H9 (cell line): Measurements from ENCODE around the gene WIPF1. TPM values are rescaled to one million over a fixed set of nuclear protein-coding genes. Genes with fewer than 3 reads are reported as not detected.

ENCODE experiments used
- DNase-seq: peaks from one replicate; pipeline ENCODE4 v3.0.0-alpha.2; 2017
- H2AFZ ChIP-seq: one replicate; pipeline ENCODE4 v1.6.1; 2013; ENCODE audit warnings: mild to moderate bottlenecking, low read length, control low read depth, moderate library complexity
- H2AK5ac ChIP-seq: 2 replicates; pipeline ENCODE4 v1.6.1; 2013; ENCODE audit warnings: low read length, control low read depth, mixed read lengths; ENCODE audit not compliant: insufficient read length
- H2BK120ac ChIP-seq: one replicate; pipeline ENCODE4 v1.6.1; 2013; ENCODE audit warnings: low read depth, mild to moderate bottlenecking, low read length, control low read depth, inconsistent platforms; ENCODE audit not compliant: poor library complexity, severe bottlenecking
- H2BK12ac ChIP-seq: 2 replicates; pipeline ENCODE4 v1.6.1; 2013; ENCODE audit warnings: low read length, control low read depth, mixed read lengths, low read depth; ENCODE audit not compliant: insufficient read length
- H2BK15ac ChIP-seq: 2 replicates; pipeline ENCODE4 v1.6.1; 2013; ENCODE audit warnings: low read depth, low read length, control low read depth
- H2BK20ac ChIP-seq: one replicate; pipeline ENCODE4 v1.6.1; 2013; ENCODE audit warnings: low read depth, mild to moderate bottlenecking, low read length, control low read depth, inconsistent platforms; ENCODE audit not compliant: poor library complexity, severe bottlenecking
- H2BK5ac ChIP-seq: 2 replicates; pipeline ENCODE4 v1.6.1; 2013; ENCODE audit warnings: low read length, control low read depth, mixed read lengths; ENCODE audit not compliant: insufficient read length
- H3K14ac ChIP-seq: 2 replicates; pipeline ENCODE4 v1.6.1; 2013; ENCODE audit warnings: low read length, control low read depth; ENCODE audit not compliant: insufficient read depth
- H3K18ac ChIP-seq: 2 replicates; pipeline ENCODE4 v1.6.1; 2013; ENCODE audit warnings: low read depth, mild to moderate bottlenecking, mixed read lengths, low read length, control low read depth; ENCODE audit not compliant: insufficient read length
- H3K23ac ChIP-seq: 2 replicates; pipeline ENCODE4 v1.6.1; 2013; ENCODE audit warnings: low read length, control low read depth, mixed read lengths, low read depth; ENCODE audit not compliant: insufficient read length
- H3K23me2 ChIP-seq: 2 replicates; pipeline ENCODE4 v1.6.1; 2013; ENCODE audit warnings: low read depth, mild to moderate bottlenecking, mixed read lengths, low read length, control low read depth; ENCODE audit not compliant: insufficient read length, poor library complexity, severe bottlenecking
- H3K27ac ChIP-seq: 2 replicates; pipeline ENCODE4 v1.5.1; 2013; ENCODE audit warnings: low read length, control low read depth, mixed read lengths, low read depth; ENCODE audit not compliant: insufficient read length
- H3K27me3 ChIP-seq: 2 replicates; pipeline ENCODE4 v1.6.1; 2013; ENCODE audit warnings: low read length, control low read depth, inconsistent platforms; ENCODE audit not compliant: insufficient read depth
- H3K4ac ChIP-seq: 2 replicates; pipeline ENCODE4 v1.6.1; 2013; ENCODE audit warnings: low read depth, mild to moderate bottlenecking, control low read depth, inconsistent platforms, low read length, moderate library complexity
- H3K4me1 ChIP-seq: 2 replicates; pipeline ENCODE4 v1.6.1; 2013; ENCODE audit warnings: low read length, control low read depth, inconsistent platforms; ENCODE audit not compliant: insufficient read depth
- H3K4me2 ChIP-seq: 2 replicates; pipeline ENCODE4 v1.6.1; 2013; ENCODE audit warnings: low read length, control low read depth, mixed read lengths; ENCODE audit not compliant: insufficient read length, insufficient read depth
- H3K56ac ChIP-seq: 2 replicates; pipeline ENCODE4 v1.6.1; 2013; ENCODE audit warnings: low read depth, mild to moderate bottlenecking, mixed read lengths, low read length, control low read depth; ENCODE audit not compliant: insufficient read length
- H3K79me1 ChIP-seq: 2 replicates; pipeline ENCODE4 v1.6.1; 2013; ENCODE audit warnings: low read depth, mild to moderate bottlenecking, moderate library complexity, low read length, control low read depth, inconsistent platforms; ENCODE audit not compliant: insufficient read depth, poor library complexity, severe bottlenecking
- H3K79me2 ChIP-seq: 2 replicates; pipeline ENCODE4 v1.6.1; 2013; ENCODE audit warnings: low read length, control low read depth, inconsistent platforms; ENCODE audit not compliant: insufficient read depth
- H3K9ac ChIP-seq: 2 replicates; pipeline ENCODE4 v1.6.1; 2013; ENCODE audit warnings: low read length, control low read depth, mixed read lengths; ENCODE audit not compliant: insufficient read length; ENCODE audit errors: extremely low read depth
- H3K9me3 ChIP-seq: one replicate; pipeline ENCODE4 v1.6.1; 2013; ENCODE audit warnings: low read depth, low read length, inconsistent platforms; ENCODE audit not compliant: control insufficient read depth
- H3T11ph ChIP-seq: one replicate; pipeline ENCODE4 v1.6.1; 2013; ENCODE audit warnings: mild to moderate bottlenecking, low read length, control low read depth, inconsistent platforms
- H4K20me1 ChIP-seq: one replicate; pipeline ENCODE4 v1.6.1; 2013; ENCODE audit not compliant: control insufficient read depth, insufficient read length, insufficient read depth
- H4K5ac ChIP-seq: 2 replicates; pipeline ENCODE4 v1.6.1; 2013; ENCODE audit warnings: low read depth, mild to moderate bottlenecking, mixed read lengths, low read length, control low read depth; ENCODE audit not compliant: insufficient read length
- H4K8ac ChIP-seq: replicated peaks from 2 replicates; pipeline ENCODE4 v1.6.1; 2013; ENCODE audit warnings: low read length, control low read depth, mixed read lengths, low read depth; ENCODE audit not compliant: insufficient read length
- H4K91ac ChIP-seq: 2 replicates; pipeline ENCODE4 v1.6.1; 2013; ENCODE audit warnings: low read depth, mild to moderate bottlenecking, moderate library complexity, mixed read lengths, low read length, control low read depth; ENCODE audit not compliant: insufficient read length
- H3K27ac Mint-ChIP-seq, 3 experiments: 2 replicates in 2 of 3; 3 replicates in 1 of 3; pipeline ENCODE4 v1.8.0; 2020 to 2021; ENCODE audit warnings: mixed read lengths in 3 of 3, mild to moderate bottlenecking in 1 of 3, moderate library complexity in 1 of 3
- H3K27me3 Mint-ChIP-seq: 2 replicates; pipeline ENCODE4 v1.8.0; 2021; ENCODE audit warnings: low read depth, mild to moderate bottlenecking, moderate library complexity, mixed read lengths
- H3K36me3 Mint-ChIP-seq, 3 experiments: 2 replicates in 2 of 3; 3 replicates in 1 of 3; pipeline ENCODE4 v1.8.0; 2020 to 2021; ENCODE audit warnings: low read depth in 3 of 3, mixed read lengths in 3 of 3; ENCODE audit not compliant: insufficient read depth in 1 of 3
- H3K4me1 Mint-ChIP-seq, 2 experiments: 2 replicates each; pipeline ENCODE4 v1.8.0; 2020; ENCODE audit warnings: mixed read lengths in 2 of 2
- H3K4me3 Mint-ChIP-seq, 2 experiments: 2 replicates in 1 of 2; 3 replicates in 1 of 2; pipeline ENCODE4 v1.8.0; 2020 to 2021; ENCODE audit warnings: mild to moderate bottlenecking in 2 of 2, mixed read lengths in 2 of 2, moderate library complexity in 1 of 2
- H3K9me3 Mint-ChIP-seq, 2 experiments: 2 replicates in 1 of 2; 3 replicates in 1 of 2; pipeline ENCODE4 v1.8.0; 2020; ENCODE audit warnings: mild to moderate bottlenecking in 2 of 2, mixed read lengths in 2 of 2, moderate library complexity in 1 of 2
- WGBS: extraction: QIAGEN DNeasy Blood & Tissue Kit; methylation state at CpG from one replicate; pipeline ENCODE4 v1.1.7; 2013; ENCODE audit warnings: missing lambda C conversion rate, low lambda C conversion rate, mixed read lengths; ENCODE audit not compliant: insufficient read length; ENCODE audit errors: extremely low coverage; 5-methylcytosine and 5-hydroxymethylcytosine counted together
- total RNA-seq: library from RNA; stranded (reverse); gene quantifications from 2 replicates; pipeline ENCODE4 v1.2.1, GENCODE V29; 2021
- TF ChIP-seq, protein P1 (sequence below): fragments of 200-600 bp; sonication (generic); conservative IDR thresholded peaks from 3 replicates; pipeline ENCODE4 v1.8.0; 2021; ENCODE audit warnings: antibody characterized with exemption, mild to moderate bottlenecking

Gene WIPF1
- total RNA-seq, 1 experiment from 2014 or later: 5.1 TPM

- H3K56ac ChIP-seq: no peak overlapping the region
- H3K27ac Mint-ChIP-seq: no peak overlapping the region
- H4K5ac ChIP-seq: no peak overlapping the region
- H3K18ac ChIP-seq: no peak overlapping the region
- no peaks in the 10 kb centered on the region for H3K79me2 ChIP-seq
- H3K9me3 Mint-ChIP-seq: no peaks in the 10 kb centered on the region
- no peaks in the 10 kb centered on the region for H3K9me3 ChIP-seq
- H3K4me1 Mint-ChIP-seq: peaks cover 0 to 2% of the 10 kb centered on the region in 2 experiments; a peak in 2 of 4 replicates
- H2BK5ac ChIP-seq: no peak overlapping the region
- WGBS: no CpG with 5 or more reads among the region's 3 CpGs
- no peaks in the 10 kb centered on the region for H3K23me2 ChIP-seq
- no peak overlapping the region for H2AFZ ChIP-seq
- H3K27me3 Mint-ChIP-seq: peaks cover 1% of the 10 kb centered on the region; the same call in 1 of the 2 replicates
- H4K91ac ChIP-seq: no peak overlapping the region
- TF ChIP-seq, protein P1, sequence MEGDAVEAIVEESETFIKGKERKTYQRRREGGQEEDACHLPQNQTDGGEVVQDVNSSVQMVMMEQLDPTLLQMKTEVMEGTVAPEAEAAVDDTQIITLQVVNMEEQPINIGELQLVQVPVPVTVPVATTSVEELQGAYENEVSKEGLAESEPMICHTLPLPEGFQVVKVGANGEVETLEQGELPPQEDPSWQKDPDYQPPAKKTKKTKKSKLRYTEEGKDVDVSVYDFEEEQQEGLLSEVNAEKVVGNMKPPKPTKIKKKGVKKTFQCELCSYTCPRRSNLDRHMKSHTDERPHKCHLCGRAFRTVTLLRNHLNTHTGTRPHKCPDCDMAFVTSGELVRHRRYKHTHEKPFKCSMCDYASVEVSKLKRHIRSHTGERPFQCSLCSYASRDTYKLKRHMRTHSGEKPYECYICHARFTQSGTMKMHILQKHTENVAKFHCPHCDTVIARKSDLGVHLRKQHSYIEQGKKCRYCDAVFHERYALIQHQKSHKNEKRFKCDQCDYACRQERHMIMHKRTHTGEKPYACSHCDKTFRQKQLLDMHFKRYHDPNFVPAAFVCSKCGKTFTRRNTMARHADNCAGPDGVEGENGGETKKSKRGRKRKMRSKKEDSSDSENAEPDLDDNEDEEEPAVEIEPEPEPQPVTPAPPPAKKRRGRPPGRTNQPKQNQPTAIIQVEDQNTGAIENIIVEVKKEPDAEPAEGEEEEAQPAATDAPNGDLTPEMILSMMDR: no peak
- no peak overlapping the region for H2BK120ac ChIP-seq
- no peaks in the 10 kb centered on the region for H3K36me3 Mint-ChIP-seq
- H3K27me3 ChIP-seq: no peaks in the 10 kb centered on the region
- no peak overlapping the region for H2AK5ac ChIP-seq
- no peak overlapping the region for H3K9ac ChIP-seq
- no peak for DNase-seq
- no peak overlapping the region for H3K4me3 Mint-ChIP-seq
- no peak overlapping the region for H2BK15ac ChIP-seq
- no peaks in the 10 kb centered on the region for H3K79me1 ChIP-seq
- H3K23ac ChIP-seq: no peak overlapping the region
- no peak overlapping the region for H2BK20ac ChIP-seq
- H3T11ph ChIP-seq: no peak overlapping the region
- H3K27ac ChIP-seq: no peak overlapping the region
- no peak overlapping the region for H3K4me2 ChIP-seq
- H3K4ac ChIP-seq: no peak overlapping the region
- no peaks in the 10 kb centered on the region for H4K20me1 ChIP-seq
- H3K14ac ChIP-seq: no peak overlapping the region
- no peaks in the 10 kb centered on the region for H3K4me1 ChIP-seq
- no peak overlapping the region for H4K8ac ChIP-seq
- no peak overlapping the region for H2BK12ac ChIP-seq
These were observed 62.5 kb downstream of the WIPF1 start for GRCh38 chr2:174535083-174535482.
